Activated CD4-positive, alpha-beta T cell treated with anti-CD3 and anti-CD28 coated beads, Interleukin-2, amount 50 U/mL, for 4 hours (primary cell): ENCODE data around the gene GTF2A1.

Experiments used
- DNase-seq, 2 experiments: peaks; one replicate each; pipeline ENCODE4 v3.0.0-alpha.2; 2020

The GTF2A1 gene

GRCh38 chr14:81172881-81173280 is 47.9 kb downstream of the GTF2A1 start:
- DNase-seq = no peak

GRCh38 chr14:81172353-81172752 is 48.4 kb downstream of the GTF2A1 start:
- no peak for DNase-seq

- no peak for DNase-seq
These were observed 49.9 kb downstream of the GTF2A1 start for GRCh38 chr14:81170829-81171195.

- DNase-seq = peak; percentile 83 to 87
These were observed 50.5 kb downstream of the GTF2A1 start for GRCh38 chr14:81170104-81170828.

GRCh38 chr14:81169711-81170103 is 51.1 kb downstream of the GTF2A1 start:
- no peak for DNase-seq

GRCh38 chr14:81169267-81169666 is 51.5 kb downstream of the GTF2A1 start:
- no peak for DNase-seq

GRCh38 chr14:81166121-81166520 is 54.6 kb downstream of the GTF2A1 start:
- DNase-seq = no peak

GRCh38 chr14:81165188-81165587 is 55.6 kb downstream of the GTF2A1 start:
- no peak for DNase-seq

GRCh38 chr14:81164167-81164774 is 56.5 kb downstream of the GTF2A1 start:
- peak; percentile 10 to 21 for DNase-seq

GRCh38 chr14:81162941-81163340 is 57.8 kb downstream of the GTF2A1 start:
- no peak for DNase-seq

GRCh38 chr14:81161749-81162148 is 59.0 kb downstream of the GTF2A1 start:
- DNase-seq = no peak

GRCh38 chr14:81161088-81161487 is 59.7 kb downstream of the GTF2A1 start:
- no peak for DNase-seq

- DNase-seq = no peak
These were observed 63.3 kb downstream of the GTF2A1 start for GRCh38 chr14:81157431-81157830.

GRCh38 chr14:81153187-81153586 is 67.6 kb downstream of the GTF2A1 start:
- DNase-seq = no peak

GRCh38 chr14:81148635-81149034 is 72.1 kb downstream of the GTF2A1 start:
- DNase-seq = no peak

GRCh38 chr14:81147140-81147897 is 73.4 kb downstream of the GTF2A1 start:
- no peak for DNase-seq

- no peak for DNase-seq
These were observed 75.7 kb downstream of the GTF2A1 start for GRCh38 chr14:81144824-81145603.

- no peak for DNase-seq
These were observed 77.0 kb downstream of the GTF2A1 start for GRCh38 chr14:81143793-81144192.

- DNase-seq = no peak
These were observed 79.3 kb downstream of the GTF2A1 start for GRCh38 chr14:81141426-81141825.

- no peak for DNase-seq
These were observed 82.3 kb downstream of the GTF2A1 start for GRCh38 chr14:81138429-81138828.

- DNase-seq = no peak
These were observed 83.4 kb downstream of the GTF2A1 start for GRCh38 chr14:81137316-81137715.

- DNase-seq = no peak
These were observed 87.4 kb downstream of the GTF2A1 start for GRCh38 chr14:81133400-81133799.

GRCh38 chr14:81132468-81132867 is 88.3 kb downstream of the GTF2A1 start:
- no peak for DNase-seq
